K562 (cell line): Measurements from ENCODE around the gene TMEM141. TPM values are rescaled to one million over a fixed set of nuclear protein-coding genes. Genes with fewer than 3 reads are reported as not detected.

Experiments used
- HIVEP1 ChIP-seq: fragments of 250-450 bp; sonication (Bioruptor Pico); IDR thresholded peaks from 2 replicates; pipeline ENCODE4 v1.4.0; 2020; ENCODE audit warnings: mild to moderate bottlenecking
- NR4A1 ChIP-seq, 2 experiments: fragments of 250-450 bp in 1 of 2; fragments of 450-650 bp in 1 of 2; sonication (Bioruptor Pico) in 1 of 2; IDR thresholded peaks; 2 replicates each; pipeline versions ENCODE4 v1.4.0 to v1.6.1; 2016 to 2020; ENCODE audit warnings: mild to moderate bottlenecking in 2 of 2, missing compliant biosample characterization in 1 of 2, missing genetic modification characterization in 1 of 2, moderate library complexity in 1 of 2
- PYGO2 ChIP-seq: fragments of 450-650 bp; IDR thresholded peaks from 2 replicates; pipeline ENCODE4 v1.6.1; 2016; ENCODE audit warnings: mild to moderate bottlenecking, missing genetic modification characterization, moderate library complexity, missing compliant biosample characterization
- ZNF134 ChIP-seq: fragments of 250-450 bp; sonication (Bioruptor Pico); conservative IDR thresholded peaks from 2 replicates; pipeline ENCODE4 v1.4.0; 2020
- ZNF175 ChIP-seq: fragments of 200-800 bp; sonication (Bioruptor generic); IDR thresholded peaks from 2 replicates; pipeline ENCODE4 v1.6.1; 2016; ENCODE audit warnings: low read depth, mild to moderate bottlenecking, missing genetic modification characterization, missing compliant biosample characterization
- polyA plus RNA-seq, 8 experiments: library from polyadenylated mRNA; depleted of rRNA in 4 of 8; stranded (reverse) in 5 of 8; unstranded in 3 of 8; fragments of >200 nt; fragmentation: Nextera tagmentation in 2 of 8; fragmentation: Illumina TruSeq in 1 of 8; extraction: Ambion mirVana in 2 of 8; extraction: Trizol in 1 of 8; gene quantifications; 2 replicates each; pipeline versions ENCODE4 v1.2.1 to v1.2.3, GENCODE V29; 2011 to 2014; ENCODE audit warnings: inconsistent platforms in 1 of 8, missing spikeins in 1 of 8
- total RNA-seq, 7 experiments: library from RNA; depleted of rRNA in 6 of 7; stranded (reverse); fragments of >200 nt in 6 of 7; fragmentation: Illumina TruSeq in 2 of 7; extraction: Trizol in 2 of 7; gene quantifications; 2 replicates each; pipeline versions ENCODE4 v1.2.1 to v1.2.3, GENCODE V29; 2011 to 2021; ENCODE audit warnings: low replicate concordance in 1 of 7
- TF ChIP-seq, protein P1 (sequence below): fragments of 250-450 bp; sonication (Bioruptor Pico); IDR thresholded peaks from 2 replicates; pipeline ENCODE4 v1.8.0; 2021; ENCODE audit warnings: moderate library complexity, mild to moderate bottlenecking, inconsistent platforms
- TF ChIP-seq, protein P2 (sequence below): fragments of 250-450 bp; sonication (Bioruptor Pico); IDR thresholded peaks from 2 replicates; pipeline ENCODE4 v1.8.0; 2021; ENCODE audit warnings: borderline replicate concordance, mild to moderate bottlenecking, moderate library complexity; ENCODE audit not compliant: poor library complexity, severe bottlenecking
- TF ChIP-seq, protein P3 (sequence below), 2 experiments: fragments of 250-450 bp in 1 of 2; fragments of 450-650 bp in 1 of 2; sonication (Bioruptor Pico) in 1 of 2; IDR thresholded peaks; 2 replicates each; pipeline versions ENCODE4 v1.6.1 to v1.8.0; 2016 to 2021; ENCODE audit warnings: mild to moderate bottlenecking in 2 of 2, moderate library complexity in 2 of 2, missing compliant biosample characterization in 1 of 2, missing genetic modification characterization in 1 of 2
- TF ChIP-seq, protein P4 (sequence below): fragments of 450-650 bp; formaldehyde crosslinking; IDR thresholded peaks from 2 replicates; pipeline ENCODE4 v1.4.0; 2022; ENCODE audit warnings: mild to moderate bottlenecking, moderate library complexity
- TF ChIP-seq, protein P5 (sequence below), 2 experiments: fragments of 450-650 bp; conservative IDR thresholded peaks; 2 replicates each; pipeline ENCODE4 v1.6.1; 2017; ENCODE audit warnings: mild to moderate bottlenecking in 2 of 2, moderate library complexity in 2 of 2
- TF ChIP-seq, protein P6 (sequence below), 2 experiments: IDR thresholded peaks in 1 of 2; conservative IDR thresholded peaks in 1 of 2; 2 replicates each; pipeline ENCODE4 v1.6.1; 2016; ENCODE audit warnings: low read depth in 2 of 2, mild to moderate bottlenecking in 1 of 2, missing compliant biosample characterization in 1 of 2, missing genetic modification characterization in 1 of 2, moderate library complexity in 1 of 2
- TF ChIP-seq, protein P7 (sequence below): fragments of 250-450 bp; sonication (Bioruptor Pico); IDR thresholded peaks from 2 replicates; pipeline ENCODE4 v1.4.0; 2020

TMEM141 gene
- total and polyA plus RNA-seq, 9 of the 15 experiments (the other 6 are each of a cell fraction or from before 2014, with no cell fraction given) = 21.5 to 123 (median 74.8) TPM

DNA sequence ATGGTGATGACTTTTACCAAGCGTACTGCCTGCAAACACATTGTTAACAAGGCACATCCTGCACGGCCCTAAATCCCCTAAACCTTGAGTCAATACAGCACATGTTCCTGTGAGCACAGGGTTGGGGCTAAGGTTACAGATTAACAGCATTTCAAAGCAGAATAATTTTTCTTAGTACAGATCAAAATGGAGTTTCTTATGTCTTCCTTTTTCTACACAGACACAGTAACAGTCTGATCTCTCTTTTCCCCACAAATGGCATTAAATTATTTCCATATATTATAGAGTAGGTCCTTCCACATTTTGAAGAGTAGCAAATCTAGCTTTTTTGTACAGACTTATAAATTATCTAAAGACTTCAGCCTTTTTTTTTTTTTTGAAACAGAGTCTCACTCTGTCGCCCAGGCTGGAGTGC is 1.6 kb upstream of the TMEM141 start (continued):
- TF ChIP-seq, protein P1, sequence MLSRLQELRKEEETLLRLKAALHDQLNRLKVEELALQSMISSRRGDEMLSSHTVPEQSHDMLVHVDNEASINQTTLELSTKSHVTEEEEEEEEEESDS (CRISPR knock-in tag) = peak; percentile 28; the same call in 1 of the 2 replicates
- TF ChIP-seq, protein P2, sequence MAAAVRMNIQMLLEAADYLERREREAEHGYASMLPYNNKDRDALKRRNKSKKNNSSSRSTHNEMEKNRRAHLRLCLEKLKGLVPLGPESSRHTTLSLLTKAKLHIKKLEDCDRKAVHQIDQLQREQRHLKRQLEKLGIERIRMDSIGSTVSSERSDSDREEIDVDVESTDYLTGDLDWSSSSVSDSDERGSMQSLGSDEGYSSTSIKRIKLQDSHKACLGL = peak; percentile 65
- TF ChIP-seq ZNF175 (CRISPR knock-in tag) (0 out of 2 replicates have a peak, but pooled peaks have one; percentile 56), PYGO2 (tag) (peak; percentile 79), ZNF134 (CRISPR knock-in tag) (peak; percentile 68), NR4A1 (CRISPR knock-in tag; IDR thresholded peaks at IDR 0.05) (no peak), NR4A1 (tag; IDR thresholded peaks at IDR 0.05) (peak; percentile 98), HIVEP1 (CRISPR knock-in tag) (peak; percentile 73; the same call in 1 of the 2 replicates)
- TF ChIP-seq, protein P3, sequence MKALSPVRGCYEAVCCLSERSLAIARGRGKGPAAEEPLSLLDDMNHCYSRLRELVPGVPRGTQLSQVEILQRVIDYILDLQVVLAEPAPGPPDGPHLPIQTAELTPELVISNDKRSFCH (CRISPR knock-in tag; IDR thresholded peaks at IDR 0.05) = peak; percentile 67; the same call in 1 of the 2 replicates
- TF ChIP-seq, protein P3 (tag; IDR thresholded peaks at IDR 0.05) = peak; percentile 98
- TF ChIP-seq, protein P4, sequence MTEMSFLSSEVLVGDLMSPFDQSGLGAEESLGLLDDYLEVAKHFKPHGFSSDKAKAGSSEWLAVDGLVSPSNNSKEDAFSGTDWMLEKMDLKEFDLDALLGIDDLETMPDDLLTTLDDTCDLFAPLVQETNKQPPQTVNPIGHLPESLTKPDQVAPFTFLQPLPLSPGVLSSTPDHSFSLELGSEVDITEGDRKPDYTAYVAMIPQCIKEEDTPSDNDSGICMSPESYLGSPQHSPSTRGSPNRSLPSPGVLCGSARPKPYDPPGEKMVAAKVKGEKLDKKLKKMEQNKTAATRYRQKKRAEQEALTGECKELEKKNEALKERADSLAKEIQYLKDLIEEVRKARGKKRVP = peak; percentile 83
- TF ChIP-seq, protein P5, sequence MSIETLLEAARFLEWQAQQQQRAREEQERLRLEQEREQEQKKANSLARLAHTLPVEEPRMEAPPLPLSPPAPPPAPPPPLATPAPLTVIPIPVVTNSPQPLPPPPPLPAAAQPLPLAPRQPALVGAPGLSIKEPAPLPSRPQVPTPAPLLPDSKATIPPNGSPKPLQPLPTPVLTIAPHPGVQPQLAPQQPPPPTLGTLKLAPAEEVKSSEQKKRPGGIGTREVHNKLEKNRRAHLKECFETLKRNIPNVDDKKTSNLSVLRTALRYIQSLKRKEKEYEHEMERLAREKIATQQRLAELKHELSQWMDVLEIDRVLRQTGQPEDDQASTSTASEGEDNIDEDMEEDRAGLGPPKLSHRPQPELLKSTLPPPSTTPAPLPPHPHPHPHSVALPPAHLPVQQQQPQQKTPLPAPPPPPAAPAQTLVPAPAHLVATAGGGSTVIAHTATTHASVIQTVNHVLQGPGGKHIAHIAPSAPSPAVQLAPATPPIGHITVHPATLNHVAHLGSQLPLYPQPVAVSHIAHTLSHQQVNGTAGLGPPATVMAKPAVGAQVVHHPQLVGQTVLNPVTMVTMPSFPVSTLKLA (conservative IDR thresholded peaks at IDR 0.05) = peak in 1 of 2 experiments; percentile 17; a peak in 1 of 4 replicates
- TF ChIP-seq, protein P6, sequence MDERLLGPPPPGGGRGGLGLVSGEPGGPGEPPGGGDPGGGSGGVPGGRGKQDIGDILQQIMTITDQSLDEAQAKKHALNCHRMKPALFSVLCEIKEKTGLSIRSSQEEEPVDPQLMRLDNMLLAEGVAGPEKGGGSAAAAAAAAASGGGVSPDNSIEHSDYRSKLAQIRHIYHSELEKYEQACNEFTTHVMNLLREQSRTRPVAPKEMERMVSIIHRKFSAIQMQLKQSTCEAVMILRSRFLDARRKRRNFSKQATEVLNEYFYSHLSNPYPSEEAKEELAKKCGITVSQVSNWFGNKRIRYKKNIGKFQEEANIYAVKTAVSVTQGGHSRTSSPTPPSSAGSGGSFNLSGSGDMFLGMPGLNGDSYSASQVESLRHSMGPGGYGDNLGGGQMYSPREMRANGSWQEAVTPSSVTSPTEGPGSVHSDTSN (CRISPR knock-in tag; IDR thresholded peaks at IDR 0.05; ENCODE audit: low read depth) = no peak
- TF ChIP-seq, protein P6 (tag; conservative IDR thresholded peaks at IDR 0.05; ENCODE audit: low read depth) = 0 out of 2 replicates have a peak, but pooled peaks have one; percentile 13
- TF ChIP-seq, protein P7, sequence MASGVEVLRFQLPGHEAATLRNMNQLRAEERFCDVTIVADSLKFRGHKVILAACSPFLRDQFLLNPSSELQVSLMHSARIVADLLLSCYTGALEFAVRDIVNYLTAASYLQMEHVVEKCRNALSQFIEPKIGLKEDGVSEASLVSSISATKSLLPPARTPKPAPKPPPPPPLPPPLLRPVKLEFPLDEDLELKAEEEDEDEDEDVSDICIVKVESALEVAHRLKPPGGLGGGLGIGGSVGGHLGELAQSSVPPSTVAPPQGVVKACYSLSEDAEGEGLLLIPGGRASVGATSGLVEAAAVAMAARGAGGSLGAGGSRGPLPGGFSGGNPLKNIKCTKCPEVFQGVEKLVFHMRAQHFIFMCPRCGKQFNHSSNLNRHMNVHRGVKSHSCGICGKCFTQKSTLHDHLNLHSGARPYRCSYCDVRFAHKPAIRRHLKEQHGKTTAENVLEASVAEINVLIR (CRISPR knock-in tag) = peak; percentile 70
